HUES6 (cell line): ENCODE results near the gene RHOV.

Experiments
- H3K27ac ChIP-seq: 2 replicates; pipeline ENCODE4 v1.7.0; 2013; ENCODE audit warnings: low read depth, mild to moderate bottlenecking, low read length, inconsistent platforms
- H3K27me3 ChIP-seq: 2 replicates; pipeline ENCODE4 v1.6.1; 2013; ENCODE audit warnings: low read length; ENCODE audit not compliant: control insufficient read depth, insufficient read depth
- H3K36me3 ChIP-seq: 2 replicates; pipeline ENCODE4 v1.6.1; 2013; ENCODE audit warnings: low read length; ENCODE audit not compliant: control insufficient read depth, insufficient read depth
- H3K4me1 ChIP-seq: 2 replicates; pipeline ENCODE4 v1.6.1; 2013; ENCODE audit warnings: low read length; ENCODE audit not compliant: control insufficient read depth, insufficient read depth
- H3K4me3 ChIP-seq: 2 replicates; pipeline ENCODE4 v1.5.1; 2013; ENCODE audit warnings: low read depth, low read length
- H3K9ac ChIP-seq: one replicate; pipeline ENCODE4 v1.6.1; 2013; ENCODE audit warnings: mild to moderate bottlenecking, low read length
- H3K9me3 ChIP-seq: 2 replicates; pipeline ENCODE4 v1.6.1; 2013; ENCODE audit warnings: low read depth, low read length; ENCODE audit not compliant: control insufficient read depth, insufficient read depth

Gene RHOV

DNA sequence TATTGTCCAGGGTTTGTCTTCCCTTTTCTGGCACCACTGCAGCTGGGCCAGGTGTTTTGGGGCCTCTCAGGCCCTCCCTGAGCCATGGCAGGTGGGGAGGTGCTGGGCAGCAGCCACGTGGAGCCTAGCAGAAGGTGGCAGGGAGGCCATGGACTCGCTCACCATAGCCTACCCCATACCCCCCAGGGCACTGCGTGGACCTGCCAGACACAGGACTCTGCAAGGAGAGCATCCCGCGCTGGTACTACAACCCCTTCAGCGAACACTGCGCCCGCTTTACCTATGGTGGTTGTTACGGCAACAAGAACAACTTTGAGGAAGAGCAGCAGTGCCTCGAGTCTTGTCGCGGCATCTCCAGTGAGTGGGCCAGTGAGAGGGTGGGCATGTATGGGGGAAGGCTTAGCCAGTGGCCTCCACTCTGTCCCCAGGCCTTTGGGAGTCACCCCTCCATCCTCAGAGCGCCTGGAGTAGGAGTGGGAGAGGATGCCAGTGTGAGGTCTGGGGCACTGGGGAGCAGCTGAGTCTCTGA is 18.3 kb downstream of the RHOV start:
- Histone ChIP-seq H3K27ac (no peak overlapping the region), H3K9me3 (no peaks in the 10 kb centered on the region), H3K9ac (no peak overlapping the region), H3K36me3 (peaks cover 55% of the 10 kb centered on the region), H3K4me1 (no peaks in the 10 kb centered on the region), H3K4me3 (no peak overlapping the region), H3K27me3 (no peaks in the 10 kb centered on the region)

DNA sequence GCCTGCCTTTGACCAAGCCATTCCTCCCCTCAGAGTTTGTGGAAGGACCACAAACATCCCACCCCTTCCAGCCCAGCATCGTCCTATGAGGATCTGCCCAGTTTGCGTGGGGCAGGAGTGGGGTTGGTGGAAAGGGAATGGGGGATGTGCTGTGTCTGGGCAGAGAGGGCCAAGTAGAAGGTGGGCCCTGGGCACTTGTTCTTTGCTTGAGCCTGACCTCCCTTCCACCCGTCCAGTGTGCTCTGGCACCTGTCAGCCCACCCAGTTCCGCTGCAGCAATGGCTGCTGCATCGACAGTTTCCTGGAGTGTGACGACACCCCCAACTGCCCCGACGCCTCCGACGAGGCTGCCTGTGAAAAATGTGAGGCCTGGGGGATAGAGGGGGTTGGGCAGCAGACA is 19.9 kb downstream of the RHOV start:
- no peaks in the 10 kb centered on the region for H3K27me3 ChIP-seq
- H3K27ac ChIP-seq: no peak overlapping the region
- peaks cover 61% of the 10 kb centered on the region for H3K36me3 ChIP-seq
- H3K9me3 ChIP-seq: no peaks in the 10 kb centered on the region
- H3K4me3 ChIP-seq: no peak overlapping the region
- no peaks in the 10 kb centered on the region for H3K4me1 ChIP-seq
- H3K9ac ChIP-seq: no peak overlapping the region

DNA sequence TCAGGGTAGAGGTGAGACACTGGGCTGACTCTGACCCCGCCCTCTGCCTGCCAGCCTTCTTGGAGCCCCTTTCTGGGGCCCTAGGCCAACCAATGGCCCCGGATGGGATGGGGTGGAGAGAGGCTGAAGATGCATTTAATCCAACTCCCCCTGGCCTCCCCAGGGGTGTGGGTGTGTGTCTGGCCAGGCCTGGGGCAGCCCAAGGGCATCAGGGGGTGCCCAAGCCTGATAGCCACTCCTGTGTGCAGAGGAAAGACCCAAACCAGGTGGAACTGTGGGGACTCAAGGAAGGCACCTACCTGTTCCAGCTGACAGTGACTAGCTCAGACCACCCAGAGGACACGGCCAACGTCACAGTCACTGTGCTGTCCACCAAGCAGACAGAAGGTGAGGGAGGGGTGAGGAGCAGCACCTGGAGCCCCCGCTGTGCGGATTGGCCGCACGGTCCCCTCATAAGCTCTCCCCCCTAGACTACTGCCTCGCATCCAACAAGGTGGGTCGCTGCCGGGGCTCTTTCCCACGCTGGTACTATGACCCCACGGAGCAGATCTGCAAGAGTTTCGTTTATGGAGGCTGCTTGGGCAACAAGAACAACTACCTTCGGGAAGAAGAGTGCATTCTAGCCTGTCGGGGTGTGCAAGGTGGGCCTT is 20.7 kb downstream of the RHOV start:
- no peak overlapping the region for H3K4me3 ChIP-seq
- no peak overlapping the region for H3K27ac ChIP-seq
- H3K4me1 ChIP-seq: no peaks in the 10 kb centered on the region
- H3K27me3 ChIP-seq: no peaks in the 10 kb centered on the region
- H3K9me3 ChIP-seq: no peaks in the 10 kb centered on the region
- H3K36me3 ChIP-seq: peaks cover 63% of the 10 kb centered on the region
- no peak overlapping the region for H3K9ac ChIP-seq

DNA sequence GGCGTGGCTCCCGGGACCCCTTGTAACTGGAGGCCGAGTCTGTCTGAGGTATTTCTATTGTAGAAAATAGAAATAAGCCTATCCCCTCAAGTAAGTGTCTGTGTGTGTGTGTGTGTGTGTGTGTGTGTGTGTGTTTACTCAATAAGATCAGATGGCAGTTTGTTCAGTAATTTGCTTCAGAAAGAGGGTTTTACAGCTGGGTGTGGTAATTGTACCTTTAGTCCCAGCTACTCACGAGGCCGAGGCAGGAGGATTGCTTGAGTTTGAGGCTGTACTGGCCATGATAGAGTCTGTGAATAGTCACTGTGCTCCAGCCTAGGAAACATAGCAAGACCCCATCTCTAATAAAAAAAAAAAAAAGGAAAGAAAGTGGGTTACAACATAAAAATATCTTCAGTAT is 21.5 kb downstream of the RHOV start:
- Histone ChIP-seq H3K27ac (no peak overlapping the region), H3K9ac (no peak overlapping the region), H3K4me1 (peaks cover 3% of the 10 kb centered on the region; the same call in 1 of the 2 replicates), H3K4me3 (no peak overlapping the region), H3K9me3 (no peaks in the 10 kb centered on the region), H3K36me3 (peaks cover 63% of the 10 kb centered on the region), H3K27me3 (no peaks in the 10 kb centered on the region)

DNA sequence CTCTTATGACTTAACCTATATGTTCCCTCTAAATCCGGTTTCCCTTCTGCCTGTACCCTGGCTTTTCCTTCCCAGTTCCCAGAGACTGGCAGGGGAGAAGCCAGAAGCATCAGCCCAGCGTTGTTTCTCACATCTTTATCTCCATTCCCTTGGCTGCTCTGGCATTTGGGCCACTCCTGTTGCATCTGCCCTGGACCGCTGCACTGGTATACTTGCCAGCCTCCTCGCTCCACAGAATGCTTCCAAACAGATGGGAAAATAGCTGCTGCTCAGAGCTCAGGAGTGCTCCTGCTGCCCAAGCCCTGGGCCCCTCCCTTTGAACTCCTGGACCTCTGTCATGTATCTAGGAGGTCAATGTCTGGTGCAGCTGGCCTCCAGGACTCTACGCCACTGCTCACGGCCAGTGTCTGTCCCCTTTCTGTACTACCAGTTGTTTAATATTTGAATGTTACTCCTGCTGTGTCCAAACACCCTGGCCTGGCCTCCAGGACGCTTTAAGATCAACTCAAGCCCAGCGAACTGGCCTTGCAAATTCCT is 23.4 kb downstream of the RHOV start:
- no peak overlapping the region for H3K27ac ChIP-seq
- H3K9me3 ChIP-seq: no peaks in the 10 kb centered on the region
- H3K9ac ChIP-seq: no peak overlapping the region
- H3K27me3 ChIP-seq: no peaks in the 10 kb centered on the region
- peaks cover 57% of the 10 kb centered on the region for H3K36me3 ChIP-seq
- H3K4me3 ChIP-seq: no peak overlapping the region
- H3K4me1 ChIP-seq: peaks cover 22% of the 10 kb centered on the region

DNA sequence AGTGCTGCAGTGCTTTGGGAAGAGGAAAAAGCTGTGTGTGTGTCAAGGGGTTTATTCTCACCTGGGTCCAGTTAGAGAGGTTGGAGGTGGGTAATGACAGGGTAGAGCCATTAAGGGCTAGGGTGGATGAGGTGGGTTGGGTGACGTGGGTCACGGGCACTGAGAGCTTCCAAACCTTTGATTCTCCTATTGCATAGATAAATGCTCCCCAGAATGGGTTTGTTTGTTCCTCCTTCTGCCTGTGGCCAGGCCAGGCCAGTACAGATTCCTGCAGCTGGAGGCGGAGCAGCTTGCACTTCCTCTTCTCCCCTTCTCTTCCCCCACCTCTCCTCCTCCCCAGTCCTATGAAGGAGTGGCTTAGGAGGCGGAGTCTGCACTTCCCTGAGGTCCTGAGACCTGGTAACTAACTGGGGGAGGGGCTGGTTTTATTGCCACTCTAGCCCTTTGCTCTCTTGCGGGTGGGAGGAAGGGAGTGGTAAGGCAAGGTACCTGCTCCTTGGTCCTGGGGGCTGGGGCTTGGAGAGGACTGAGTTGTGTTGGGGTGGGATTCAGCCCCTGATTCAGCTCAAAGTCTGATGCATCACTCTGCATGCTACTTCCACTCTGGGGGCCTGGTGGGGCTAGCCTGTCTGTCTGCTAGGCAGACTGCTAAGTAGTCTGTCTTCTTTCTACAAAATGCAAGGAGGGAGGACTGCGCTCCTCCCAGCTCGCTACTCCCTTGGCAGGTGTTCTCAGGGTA is 26.6 kb downstream of the RHOV start:
- H3K36me3 ChIP-seq: peaks cover 29% of the 10 kb centered on the region
- no peaks in the 10 kb centered on the region for H3K9me3 ChIP-seq
- H3K27me3 ChIP-seq: peaks cover 22% of the 10 kb centered on the region; the same call in 1 of the 2 replicates
- H3K9ac ChIP-seq: no peak overlapping the region
- peaks cover 33% of the 10 kb centered on the region for H3K4me1 ChIP-seq
- peak overlapping the region; percentile 39 for H3K4me3 ChIP-seq
- peak overlapping the region; percentile 9; the same call in 1 of the 2 replicates for H3K27ac ChIP-seq

DNA sequence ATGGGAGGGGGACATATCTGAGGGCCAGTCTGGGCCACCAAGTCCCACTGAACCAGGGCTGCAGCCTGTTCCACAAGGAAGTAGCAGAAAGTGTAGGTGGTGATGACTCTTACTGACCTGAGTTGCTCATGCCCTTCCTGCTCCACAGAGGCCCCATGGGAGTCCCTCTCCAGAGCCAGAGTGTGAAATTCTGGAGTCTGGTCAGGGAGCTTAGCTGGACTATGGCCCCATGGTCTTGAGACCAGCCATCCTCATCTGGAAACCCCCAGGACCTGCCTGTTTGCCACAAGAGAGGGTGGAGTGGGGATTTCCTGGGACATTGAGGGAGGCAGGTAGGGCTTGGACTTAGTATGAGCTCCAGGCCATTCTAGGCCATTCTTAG is 27.2 kb downstream of the RHOV start:
- Histone ChIP-seq H3K4me3 (peak overlapping the region; percentile 39), H3K9me3 (no peaks in the 10 kb centered on the region), H3K36me3 (peaks cover 27% of the 10 kb centered on the region), H3K27ac (peak overlapping the region; percentile 9; the same call in 1 of the 2 replicates), H3K9ac (peak overlapping the region; percentile 49), H3K27me3 (peaks cover 24% of the 10 kb centered on the region; the same call in 1 of the 2 replicates), H3K4me1 (peaks cover 33% of the 10 kb centered on the region)

DNA sequence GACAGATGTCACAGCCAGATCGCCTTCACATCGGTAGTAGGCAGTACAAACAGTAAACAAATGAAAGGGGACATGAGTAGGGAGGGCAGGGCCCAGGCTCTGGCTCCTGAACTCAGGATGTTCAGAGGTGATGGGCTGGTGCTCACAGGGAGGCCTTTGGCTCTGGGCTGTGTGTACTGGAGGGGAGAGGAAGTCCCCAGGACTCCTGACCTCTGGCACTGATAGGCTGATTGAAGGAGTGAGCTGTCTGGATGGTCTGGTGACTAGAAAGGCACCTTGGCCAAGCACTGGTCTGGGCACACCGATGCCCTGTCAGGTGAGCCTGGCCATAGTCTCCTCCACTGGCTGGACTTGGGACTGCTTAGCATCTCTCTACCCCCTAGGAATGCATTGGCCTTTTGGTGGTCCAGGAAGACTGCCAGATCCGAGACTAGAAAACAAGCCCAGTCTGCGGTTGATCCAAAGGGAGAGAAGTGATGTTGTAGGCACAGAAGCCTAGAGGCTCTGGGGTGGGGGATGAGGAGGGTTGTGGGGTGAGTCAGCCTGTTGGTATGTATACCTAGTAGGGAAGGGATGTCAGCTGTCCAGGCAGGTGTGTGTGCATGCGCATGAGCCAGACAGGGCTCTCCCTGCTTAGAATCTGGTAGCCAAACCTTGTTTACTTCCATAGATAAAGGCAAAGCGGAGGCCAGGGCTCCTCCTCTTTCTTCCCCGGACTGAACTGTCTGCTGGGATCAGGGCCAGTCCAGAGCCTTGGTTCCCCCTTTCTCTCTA is 28.3 kb downstream of the RHOV start:
- peaks cover 33% of the 10 kb centered on the region for H3K4me1 ChIP-seq
- no peak overlapping the region for H3K27ac ChIP-seq
- H3K4me3 ChIP-seq: peak overlapping the region; percentile 69
- peak overlapping the region; percentile 49 for H3K9ac ChIP-seq
- peaks cover 20% of the 10 kb centered on the region for H3K36me3 ChIP-seq
- H3K9me3 ChIP-seq: no peaks in the 10 kb centered on the region
- H3K27me3 ChIP-seq: peaks cover 26% of the 10 kb centered on the region; the same call in 1 of the 2 replicates

DNA sequence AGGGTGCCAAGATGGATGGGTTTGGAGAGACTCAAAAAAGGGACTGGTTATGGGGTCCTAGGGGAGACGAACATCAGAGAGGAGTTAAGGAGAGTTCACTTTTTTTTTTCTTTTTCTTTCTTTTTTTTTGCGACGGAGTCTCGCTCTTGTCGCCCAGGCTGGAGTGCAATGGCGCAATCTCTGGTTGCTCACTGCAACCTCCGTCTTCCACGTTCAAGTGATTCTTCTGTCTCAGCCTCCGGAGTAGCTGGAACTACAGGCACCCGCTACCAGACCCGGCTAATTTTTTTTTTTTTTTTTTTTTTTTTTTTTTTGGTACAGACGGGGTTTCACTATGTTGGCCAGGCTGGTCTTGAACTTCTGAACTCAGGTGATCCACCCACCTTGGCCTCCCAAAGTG is 29.0 kb downstream of the RHOV start:
- Histone ChIP-seq H3K4me3 (peak overlapping the region; percentile 69), H3K27me3 (peaks cover 26% of the 10 kb centered on the region; the same call in 1 of the 2 replicates), H3K9ac (peak overlapping the region; percentile 43), H3K4me1 (peaks cover 33% of the 10 kb centered on the region), H3K9me3 (no peaks in the 10 kb centered on the region), H3K36me3 (peaks cover 15% of the 10 kb centered on the region; the same call in 1 of the 2 replicates), H3K27ac (no peak overlapping the region)

DNA sequence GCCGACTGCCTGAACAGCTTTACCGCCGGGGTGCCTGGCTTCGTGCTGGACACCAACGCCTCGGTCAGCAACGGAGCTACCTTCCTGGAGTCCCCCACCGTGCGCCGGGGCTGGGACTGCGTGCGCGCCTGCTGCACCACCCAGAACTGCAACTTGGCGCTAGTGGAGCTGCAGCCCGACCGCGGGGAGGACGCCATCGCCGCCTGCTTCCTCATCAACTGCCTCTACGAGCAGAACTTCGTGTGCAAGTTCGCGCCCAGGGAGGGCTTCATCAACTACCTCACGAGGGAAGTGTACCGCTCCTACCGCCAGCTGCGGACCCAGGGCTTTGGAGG is 29.4 kb downstream of the RHOV start:
- Histone ChIP-seq H3K27me3 (peaks cover 26% of the 10 kb centered on the region; the same call in 1 of the 2 replicates), H3K9ac (peak overlapping the region; percentile 34), H3K36me3 (peaks cover 15% of the 10 kb centered on the region; the same call in 1 of the 2 replicates), H3K27ac (peak overlapping the region; percentile 64; the same call in 1 of the 2 replicates), H3K9me3 (no peaks in the 10 kb centered on the region), H3K4me1 (peaks cover 33% of the 10 kb centered on the region), H3K4me3 (peak overlapping the region; percentile 69)
